Gastrocnemius medialis (tissue), 4 donors: ENCODE data around the gene IKBKG. TPM values are rescaled to one million over a fixed set of nuclear protein-coding genes. Genes with fewer than 3 reads are reported as not detected.
"Not testable (repeated sequence)": the region's sequence is repeated elsewhere in the genome, so short reads cannot be mapped to it uniquely, and the experiment has no call there.

Source experiments
- ATAC-seq, 2 donors: fragments of 150-250 bp; one replicate each; pipeline ENCODE4 v1.9.1; 2016
- DNase-seq, 2 donors: peaks; one replicate each; pipeline ENCODE4 v3.0.0-alpha.2; 2019
- H3K27ac ChIP-seq, 4 donors: fragments of 200-600 bp; sonication (generic); 1 replicate in 1 of 4; 2 replicates in 3 of 4; pipeline ENCODE4 v1.5.1; 2016 to 2018; ENCODE audit warnings: mild to moderate bottlenecking in 2 of 4, moderate library complexity in 1 of 4
- H3K27me3 ChIP-seq, 3 donors: fragments of 200-600 bp; sonication (generic) in 2 of 3; 1 replicate in 1 of 3; 2 replicates in 2 of 3; pipeline versions ENCODE4 v1.5.1 to v1.6.0; 2016 to 2019; ENCODE audit warnings: mild to moderate bottlenecking in 1 of 3, moderate library complexity in 1 of 3
- H3K36me3 ChIP-seq, 2 donors: fragments of 200-600 bp; sonication (generic) in 1 of 2; one replicate each; pipeline ENCODE4 v1.5.1; 2017 to 2018
- H3K4me1 ChIP-seq, 2 donors: fragments of 200-600 bp; sonication (generic) in 1 of 2; one replicate each; pipeline ENCODE4 v1.5.1; 2016 to 2017; ENCODE audit warnings: mild to moderate bottlenecking in 2 of 2
- H3K4me3 ChIP-seq, 4 donors: fragments of 200-600 bp; sonication (generic) in 3 of 4; 1 replicate in 1 of 4; 2 replicates in 3 of 4; pipeline ENCODE4 v1.5.1; 2016 to 2019; ENCODE audit warnings: mild to moderate bottlenecking in 2 of 4
- H3K9me3 ChIP-seq, 3 donors: fragments of 200-600 bp; sonication (generic) in 2 of 3; 1 replicate in 1 of 3; 2 replicates in 2 of 3; pipeline ENCODE4 v1.5.1; 2016 to 2019
- CTCF ChIP-seq, 5 experiments: fragments of 450-650 bp in 3 of 5; fragments of 200-600 bp in 2 of 5; sonication (generic) in 2 of 5; IDR thresholded peaks in 4 of 5; conservative IDR thresholded peaks in 1 of 5; 1 replicate in 4 of 5; 2 replicates in 1 of 5; pipeline ENCODE4 v1.5.1; 2016 to 2019; ENCODE audit warnings: antibody characterized with exemption in 5 of 5, mild to moderate bottlenecking in 3 of 5, moderate library complexity in 3 of 5
- POLR2A ChIP-seq, 2 donors: fragments of 450-650 bp; IDR thresholded peaks; one replicate each; pipeline ENCODE4 v1.6.1; 2017; ENCODE audit warnings: antibody characterized with exemption in 2 of 2, mild to moderate bottlenecking in 2 of 2, moderate library complexity in 2 of 2
- in situ Hi-C, 4 donors: fragments of 200-750 bp; cut with MboI; loops; one replicate each; pipeline versions ENCODE4 v1.15.0 to v1.8.0; 2017; ENCODE audit warnings: low sequenced_read_pairs in 4 of 4
- intact Hi-C: fragments of 100-400 bp; cut with DNase I; formaldehyde crosslinking; loops from one replicate; pipeline ENCODE4 v1.15.1; 2023; ENCODE audit warnings: low total_unique reads
- total RNA-seq, 4 donors: library from RNA; depleted of rRNA; stranded (reverse); fragments of >200 nt; gene quantifications; one replicate each; pipeline versions ENCODE4 v1.1.0 to v1.2.3, GENCODE V29; 2016

IKBKG gene
- total RNA-seq, 4 donors from 2014 or later, result 8.8 to 17.5 (median 11.6) TPM

GRCh38 chrX:154602766-154603437, 55.5 kb downstream of the IKBKG start:
- Histone ChIP-seq H3K4me3 (no peak overlapping the region), H3K9me3 (no peaks in the 10 kb centered on the region), H3K27ac (no peak overlapping the region), H3K36me3 (no peaks in the 10 kb centered on the region), H3K4me1 (no peaks in the 10 kb centered on the region), H3K27me3 (no peaks in the 10 kb centered on the region)
- no peak for DNase-seq
- intact Hi-C loops (no loop called here), in situ Hi-C loops (no loop called here)
- TF ChIP-seq CTCF (IDR thresholded peaks at IDR 0.05 in 4 of 5, conservative IDR thresholded peaks at IDR 0.05 in 1 of 5) (no peak), POLR2A (IDR thresholded peaks at IDR 0.05) (no peak)
- no peak for ATAC-seq

GRCh38 chrX:154603438-154604430, 56.3 kb downstream of the IKBKG start:
- Histone ChIP-seq H3K4me1 (no peaks in the 10 kb centered on the region), H3K27me3 (no peaks in the 10 kb centered on the region), H3K27ac (no peak overlapping the region), H3K4me3 (no peak overlapping the region), H3K36me3 (no peaks in the 10 kb centered on the region), H3K9me3 (no peaks in the 10 kb centered on the region)
- in situ Hi-C loops, result no loop called here
- no peak for TF ChIP-seq CTCF (IDR thresholded peaks at IDR 0.05 in 4 of 5, conservative IDR thresholded peaks at IDR 0.05 in 1 of 5)
- TF ChIP-seq POLR2A (IDR thresholded peaks at IDR 0.05), result no peak
- ATAC-seq (peak in 1 of 2 donors; percentile 62), DNase-seq (peak in 1 of 2 donors; percentile 12)
- intact Hi-C loops, result no loop called here

- intact Hi-C loops, result no loop called here
- H3K4me3 ChIP-seq, result no peak overlapping the region
Measured at GRCh38 chrX:154605566-154605965, 58.1 kb downstream of the IKBKG start.

GRCh38 chrX:154607370-154607769, 60.0 kb downstream of the IKBKG start:
- in situ Hi-C loops, result no loop called here
- intact Hi-C loops, result no loop called here
- TF ChIP-seq CTCF (IDR thresholded peaks at IDR 0.05 in 4 of 5, conservative IDR thresholded peaks at IDR 0.05 in 1 of 5) (no peak), POLR2A (IDR thresholded peaks at IDR 0.05) (no peak)
- H3K4me1 ChIP-seq, result no peaks in the 10 kb centered on the region
- no peaks in the 10 kb centered on the region for H3K36me3 ChIP-seq
- no peaks in the 10 kb centered on the region for H3K27me3 ChIP-seq
- H3K4me3 ChIP-seq, result no peak overlapping the region
- H3K27ac ChIP-seq, result no peak overlapping the region
- no peaks in the 10 kb centered on the region for H3K9me3 ChIP-seq
- ATAC-seq (no peak), DNase-seq (no peak)

More at GRCh38 chrX:154605566-154605965, 58.1 kb downstream of the IKBKG start:
- no peaks in the 10 kb centered on the region for H3K9me3 ChIP-seq
- no peaks in the 10 kb centered on the region for H3K27me3 ChIP-seq
- ATAC-seq (no peak), DNase-seq (no peak)
- in situ Hi-C loops, result no loop called here
- no peak overlapping the region for H3K27ac ChIP-seq
- no peaks in the 10 kb centered on the region for H3K4me1 ChIP-seq
- TF ChIP-seq POLR2A (IDR thresholded peaks at IDR 0.05) (no peak), CTCF (IDR thresholded peaks at IDR 0.05 in 4 of 5, conservative IDR thresholded peaks at IDR 0.05 in 1 of 5) (no peak)
- no peaks in the 10 kb centered on the region for H3K36me3 ChIP-seq

- DNase-seq, H3K9me3 ChIP-seq, H3K27me3 ChIP-seq, H3K27ac ChIP-seq, H3K4me3 ChIP-seq, H3K4me1 ChIP-seq, in situ Hi-C loops, H3K36me3 ChIP-seq, ATAC-seq, intact Hi-C loops: not testable (repeated sequence)
Measured at GRCh38 chrX:154607976-154608375, 60.6 kb downstream of the IKBKG start.

- H3K27me3 ChIP-seq, DNase-seq, H3K36me3 ChIP-seq, in situ Hi-C loops, H3K27ac ChIP-seq, H3K4me3 ChIP-seq, intact Hi-C loops, H3K4me1 ChIP-seq, H3K9me3 ChIP-seq, ATAC-seq: not testable (repeated sequence)
Measured at GRCh38 chrX:154608823-154609222, 61.4 kb downstream of the IKBKG start.

GRCh38 chrX:154611146-154611545, 63.7 kb downstream of the IKBKG start:
- ATAC-seq, H3K4me1 ChIP-seq, H3K4me3 ChIP-seq, H3K36me3 ChIP-seq, in situ Hi-C loops, H3K27ac ChIP-seq, H3K27me3 ChIP-seq, DNase-seq, intact Hi-C loops, H3K9me3 ChIP-seq: not testable (repeated sequence)
